ENCODE results near the gene SLC35G6. TPM values are rescaled to one million over a fixed set of nuclear protein-coding genes. Genes with fewer than 3 reads are reported as not detected.

Gene SLC35G6
- total RNA-seq, 2 donors from 2014 or later = not detected

DNA sequence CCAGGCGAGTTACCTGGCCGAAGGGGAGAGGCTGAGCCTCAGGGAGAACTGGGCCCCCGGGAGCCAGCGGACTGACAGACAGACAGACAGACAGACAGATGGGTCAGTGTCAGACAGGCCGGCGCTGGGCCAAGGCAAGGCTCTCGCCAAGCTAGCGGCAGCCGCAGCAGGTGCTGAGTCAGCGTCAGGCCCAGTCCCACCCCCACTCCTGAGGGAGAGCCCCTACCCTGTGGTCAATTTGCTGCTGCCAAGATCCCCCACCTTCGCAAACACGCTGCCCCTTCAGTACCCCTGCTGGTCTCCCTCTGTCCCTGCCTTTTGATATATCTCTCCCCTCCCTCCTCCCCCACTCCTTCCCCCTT is 40.4 kb upstream of the SLC35G6 start:
- H3K27ac ChIP-seq = no peak overlapping the region
- ATAC-seq (ENCODE audit: insufficient number of reproducible peaks, low FRiP score, low read depth) (no peak), DNase-seq (ENCODE audit: low spot score) (no peak)
- H3K9me3 ChIP-seq = no peaks in the 10 kb centered on the region
- H3K36me3 ChIP-seq = no peaks in the 10 kb centered on the region
- peaks cover 32 to 66% of the 10 kb centered on the region in 2 donors for H3K4me1 ChIP-seq (ENCODE audit: control insufficient read depth in 1 of 2, low read depth in 2 of 2)
- H3K27me3 ChIP-seq (replicated peaks; ENCODE audit: insufficient read depth) = peaks cover 5% of the 10 kb centered on the region
- TF ChIP-seq, protein P1, sequence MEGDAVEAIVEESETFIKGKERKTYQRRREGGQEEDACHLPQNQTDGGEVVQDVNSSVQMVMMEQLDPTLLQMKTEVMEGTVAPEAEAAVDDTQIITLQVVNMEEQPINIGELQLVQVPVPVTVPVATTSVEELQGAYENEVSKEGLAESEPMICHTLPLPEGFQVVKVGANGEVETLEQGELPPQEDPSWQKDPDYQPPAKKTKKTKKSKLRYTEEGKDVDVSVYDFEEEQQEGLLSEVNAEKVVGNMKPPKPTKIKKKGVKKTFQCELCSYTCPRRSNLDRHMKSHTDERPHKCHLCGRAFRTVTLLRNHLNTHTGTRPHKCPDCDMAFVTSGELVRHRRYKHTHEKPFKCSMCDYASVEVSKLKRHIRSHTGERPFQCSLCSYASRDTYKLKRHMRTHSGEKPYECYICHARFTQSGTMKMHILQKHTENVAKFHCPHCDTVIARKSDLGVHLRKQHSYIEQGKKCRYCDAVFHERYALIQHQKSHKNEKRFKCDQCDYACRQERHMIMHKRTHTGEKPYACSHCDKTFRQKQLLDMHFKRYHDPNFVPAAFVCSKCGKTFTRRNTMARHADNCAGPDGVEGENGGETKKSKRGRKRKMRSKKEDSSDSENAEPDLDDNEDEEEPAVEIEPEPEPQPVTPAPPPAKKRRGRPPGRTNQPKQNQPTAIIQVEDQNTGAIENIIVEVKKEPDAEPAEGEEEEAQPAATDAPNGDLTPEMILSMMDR (IDR thresholded peaks at IDR 0.05) = no peak
- peak overlapping the region; percentile 63 for H3K4me3 ChIP-seq

DNA sequence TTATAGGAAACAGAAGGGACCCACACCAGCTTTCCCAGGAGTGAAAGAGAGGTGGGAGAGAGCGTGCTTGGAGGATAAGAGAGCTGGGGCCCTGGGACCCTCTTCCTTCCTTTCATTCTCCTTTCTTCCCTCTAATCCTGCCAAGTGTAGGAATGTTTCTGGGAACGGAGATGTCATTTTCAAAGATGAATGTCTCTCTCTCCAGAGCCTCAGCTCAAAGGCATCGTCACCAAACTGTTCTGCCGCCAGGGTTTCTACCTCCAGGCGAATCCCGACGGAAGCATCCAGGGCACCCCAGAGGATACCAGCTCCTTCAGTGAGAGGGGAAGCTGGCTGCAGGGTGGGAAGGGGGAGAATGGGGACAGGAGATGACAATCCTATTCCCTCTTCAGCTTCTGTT is 40.0 kb upstream of the SLC35G6 start:
- H3K36me3 ChIP-seq = no peaks in the 10 kb centered on the region
- peaks cover 32 to 64% of the 10 kb centered on the region in 2 donors for H3K4me1 ChIP-seq (ENCODE audit: control insufficient read depth in 1 of 2, low read depth in 2 of 2)
- no peak overlapping the region for H3K27ac ChIP-seq
- H3K27me3 ChIP-seq (replicated peaks; ENCODE audit: insufficient read depth) = peaks cover 5% of the 10 kb centered on the region
- H3K4me3 ChIP-seq = no peak overlapping the region
- DNase-seq (ENCODE audit: low spot score) = no peak
- TF ChIP-seq, protein P1 (IDR thresholded peaks at IDR 0.05) = no peak
- no peak for ATAC-seq (ENCODE audit: insufficient number of reproducible peaks, low FRiP score, low read depth)
- no peaks in the 10 kb centered on the region for H3K9me3 ChIP-seq

DNA sequence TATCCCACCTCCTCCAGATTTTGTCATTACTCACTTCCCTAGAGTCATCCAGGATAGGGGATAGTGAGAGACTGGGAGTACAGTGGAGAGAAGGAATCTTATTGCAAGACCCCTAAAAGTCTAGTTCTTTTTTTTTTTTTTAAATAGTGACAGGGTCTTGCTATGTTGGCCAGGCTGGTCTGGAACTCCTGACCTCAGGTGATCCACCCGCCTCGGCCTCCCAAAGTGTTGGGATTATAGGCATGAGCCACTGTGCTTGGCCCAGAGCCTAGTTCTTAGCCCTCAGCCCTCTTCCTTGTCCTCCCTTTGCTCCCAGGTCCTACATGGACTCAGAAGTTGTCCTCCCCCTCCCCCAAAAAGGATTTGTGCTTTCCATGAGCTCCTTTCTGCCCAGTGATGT is 39.1 kb upstream of the SLC35G6 start:
- H3K9me3 ChIP-seq = no peaks in the 10 kb centered on the region
- TF ChIP-seq, protein P1 (IDR thresholded peaks at IDR 0.05) = no peak
- peaks cover 5% of the 10 kb centered on the region for H3K27me3 ChIP-seq (replicated peaks; ENCODE audit: insufficient read depth)
- H3K4me1 ChIP-seq (ENCODE audit: control insufficient read depth in 1 of 2, low read depth in 2 of 2) = peaks cover 27 to 55% of the 10 kb centered on the region in 2 donors
- no peak overlapping the region for H3K4me3 ChIP-seq
- DNase-seq (ENCODE audit: low spot score) = no peak
- no peak for ATAC-seq (ENCODE audit: insufficient number of reproducible peaks, low FRiP score, low read depth)
- no peak overlapping the region for H3K27ac ChIP-seq
- no peaks in the 10 kb centered on the region for H3K36me3 ChIP-seq

DNA sequence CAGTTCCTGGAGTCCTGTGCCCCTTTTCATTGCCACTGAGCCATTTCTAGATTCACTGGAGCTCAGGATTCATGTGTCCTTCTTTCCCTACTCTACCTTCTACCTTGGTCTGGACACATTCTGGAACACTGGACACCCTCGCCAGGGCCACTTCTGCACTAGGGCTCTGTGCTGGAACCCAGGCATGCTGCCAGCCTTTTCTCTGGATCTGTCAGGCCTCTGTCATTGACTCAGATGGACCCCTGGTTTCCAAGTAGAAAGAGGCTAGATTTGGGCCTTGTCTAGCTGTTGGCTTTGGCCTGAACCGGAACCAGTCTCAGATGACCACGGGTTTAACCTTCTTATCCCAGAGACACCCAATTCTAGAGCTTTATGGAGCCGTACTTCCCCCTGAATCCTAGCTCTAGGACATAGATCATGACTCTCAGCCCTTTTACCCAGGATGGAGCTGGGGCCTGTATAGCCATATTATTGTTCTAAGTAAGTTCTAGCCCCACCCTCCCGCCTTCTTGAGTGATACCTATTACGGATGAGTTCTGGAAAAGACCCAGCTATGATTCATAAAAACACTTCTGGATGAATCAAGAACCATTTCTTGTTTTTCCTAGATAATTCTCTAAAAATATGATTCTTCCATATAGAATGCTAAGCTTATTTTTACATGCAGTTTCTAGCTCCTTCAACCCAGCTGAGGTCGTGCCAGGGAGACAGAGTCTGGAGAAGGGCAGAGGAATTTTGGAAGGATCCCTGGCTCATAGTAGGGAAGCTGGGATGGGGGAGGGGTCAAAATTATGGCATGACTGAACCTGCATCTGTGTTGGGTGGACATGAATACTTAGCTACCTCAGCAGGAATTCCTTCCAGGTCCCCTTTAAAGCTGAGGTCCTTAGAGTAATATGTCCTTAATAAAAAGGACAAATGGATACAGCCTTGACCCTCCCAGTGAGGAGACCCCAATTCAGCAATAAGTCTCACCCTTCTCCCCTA is 37.5 kb upstream of the SLC35G6 start:
- no peak for DNase-seq (ENCODE audit: low spot score)
- no peak for ATAC-seq (ENCODE audit: insufficient number of reproducible peaks, low FRiP score, low read depth)
- Histone ChIP-seq H3K36me3 (no peaks in the 10 kb centered on the region), H3K9me3 (no peaks in the 10 kb centered on the region), H3K27ac (no peak overlapping the region), H3K4me3 (no peak overlapping the region), H3K4me1 (ENCODE audit: control insufficient read depth in 1 of 2, low read depth in 2 of 2) (peaks cover 16 to 40% of the 10 kb centered on the region in 2 donors), H3K27me3 (replicated peaks; ENCODE audit: insufficient read depth) (peaks cover 16% of the 10 kb centered on the region)
- TF ChIP-seq, protein P1 (IDR thresholded peaks at IDR 0.05) = no peak

DNA sequence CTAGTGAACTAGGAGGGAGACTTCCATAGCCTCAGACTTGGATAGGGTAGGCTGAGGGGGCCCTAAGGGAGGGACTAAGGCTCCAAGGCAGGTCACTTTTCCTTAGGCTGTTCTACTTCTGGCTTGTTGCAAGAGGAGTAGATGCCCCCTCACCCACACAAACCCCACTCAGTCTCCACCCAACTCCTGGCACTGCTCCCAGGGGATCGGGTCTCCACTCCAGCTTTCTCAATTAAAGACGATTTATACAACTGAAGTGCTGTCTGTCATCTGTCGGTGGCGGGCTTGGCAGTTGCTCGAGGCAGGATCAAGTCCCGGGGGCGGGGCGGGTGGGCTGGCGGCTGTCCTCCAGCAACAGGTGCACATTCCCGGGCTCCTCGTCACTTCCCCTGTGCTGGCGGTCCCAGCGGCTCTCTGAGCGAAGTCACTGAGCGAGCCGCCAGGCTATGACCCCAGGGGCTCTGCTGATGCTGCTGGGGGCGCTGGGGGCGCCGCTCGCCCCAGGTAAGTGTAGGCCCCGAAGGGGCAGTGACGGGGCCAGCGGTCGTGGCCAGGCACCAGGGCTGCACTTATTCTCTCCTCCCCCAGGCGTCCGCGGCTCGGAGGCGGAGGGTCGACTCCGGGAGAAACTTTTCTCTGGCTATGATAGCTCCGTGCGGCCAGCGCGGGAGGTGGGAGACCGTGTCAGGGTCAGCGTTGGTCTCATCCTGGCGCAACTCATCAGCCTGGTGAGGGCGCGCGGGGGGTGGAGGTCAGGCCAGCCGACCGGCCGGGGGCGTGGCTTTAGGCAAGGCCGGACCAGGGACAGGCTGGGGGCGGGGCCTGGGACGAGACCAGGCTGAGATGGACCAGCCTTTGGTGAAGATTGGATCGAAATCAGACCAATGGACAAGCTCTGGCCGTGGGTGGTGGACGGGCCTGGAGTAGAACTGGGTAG is 36.3 kb upstream of the SLC35G6 start, which contains the start of gene CHRNB1:
Gene CHRNB1, plus strand, starts transcription at position 380 of the 937 bp plus-strand sequence. Its CDS starts 67 bp downstream, at position 447.
- no peak within 1 kb of the TSS for H3K27ac ChIP-seq
- peaks cover 10 to 32% of the 10 kb centered on the region in 2 donors for H3K4me1 ChIP-seq (ENCODE audit: control insufficient read depth in 1 of 2, low read depth in 2 of 2)
- H3K9me3 ChIP-seq = no peaks in the 10 kb centered on the region
- peaks cover 11% of the 10 kb centered on the region for H3K27me3 ChIP-seq (replicated peaks; ENCODE audit: insufficient read depth)
- no peaks in the 10 kb centered on the region for H3K36me3 ChIP-seq
- peak within 1 kb of the TSS; percentile 71 for H3K4me3 ChIP-seq
- ATAC-seq (ENCODE audit: insufficient number of reproducible peaks, low FRiP score, low read depth) = no peak
- TF ChIP-seq, protein P1 (IDR thresholded peaks at IDR 0.05) = no peak
- DNase-seq (ENCODE audit: low spot score) = no peak

Data from thoracic aorta (tissue), 2 donors.